Spinal cord (tissue), 10 donors: ENCODE measurements around the gene SOX13. TPM values are rescaled to one million over a fixed set of nuclear protein-coding genes. Genes with fewer than 3 reads are reported as not detected.
"Not testable (repeated sequence)": the region's sequence is repeated elsewhere in the genome, so short reads cannot be mapped to it uniquely, and the experiment has no call there.

Source experiments
- DNase-seq, 6 donors: peaks; one replicate each; pipeline versions ENCODE4 v3.0.0 to v3.0.0-alpha.2; 2013 to 2015; ENCODE audit warnings: low spot score in 6 of 6, low read depth in 4 of 6
- H3K27ac ChIP-seq: one replicate; pipeline ENCODE4 v1.5.1; 2013; ENCODE audit warnings: low read depth, low read length, control low read depth
- H3K27me3 ChIP-seq: one replicate; pipeline ENCODE4 v1.6.1; 2013; ENCODE audit warnings: low read length; ENCODE audit not compliant: control insufficient read depth, insufficient read depth
- H3K36me3 ChIP-seq: one replicate; pipeline ENCODE4 v1.6.1; 2013; ENCODE audit warnings: low read length; ENCODE audit not compliant: control insufficient read depth, insufficient read depth
- H3K4me1 ChIP-seq: one replicate; pipeline ENCODE4 v1.6.1; 2013; ENCODE audit warnings: low read length; ENCODE audit not compliant: control insufficient read depth, insufficient read depth
- H3K4me3 ChIP-seq: one replicate; pipeline ENCODE4 v1.5.1; 2013; ENCODE audit warnings: low read depth, low read length, control low read depth
- H3K9me3 ChIP-seq: one replicate; pipeline ENCODE4 v1.6.1; 2013; ENCODE audit warnings: low read length; ENCODE audit not compliant: control insufficient read depth, insufficient read depth
- WGBS: methylation state at CpG from one replicate; pipeline ENCODE4 v1.1.5; 2013; ENCODE audit warnings: missing lambda C conversion rate; ENCODE audit not compliant: insufficient coverage; 5-methylcytosine and 5-hydroxymethylcytosine counted together
- polyA plus RNA-seq, 2 donors: library from polyadenylated mRNA; unstranded; fragments of 120-200 nt; gene quantifications; one replicate each; pipeline ENCODE4 v1.2.1, GENCODE V29; 2013; ENCODE audit not compliant: insufficient read length in 2 of 2
- total RNA-seq, 2 donors: library from RNA; depleted of rRNA in 1 of 2; stranded (reverse); fragments of 120-200 nt in 1 of 2; fragments of >200 nt in 1 of 2; gene quantifications; one replicate each; pipeline versions ENCODE4 v1.2.3 to v1.2.4, GENCODE V29; 2013 to 2014
- donor health status: healthy.

SOX13 gene
- total and polyA plus RNA-seq, 4 donors: 8.4 to 49.6 (median 31.5) TPM

GRCh38 chr1:204041232-204041767 lies 31.6 kb upstream of the SOX13 start:
- Histone ChIP-seq H3K4me3 (no peak overlapping the region), H3K4me1 (peaks cover 5% of the 10 kb centered on the region), H3K9me3 (no peaks in the 10 kb centered on the region), H3K27ac (no peak overlapping the region), H3K36me3 (no peaks in the 10 kb centered on the region), H3K27me3 (no peaks in the 10 kb centered on the region)
- no peak for DNase-seq
- 61% methylated on average over 4 of the region's 10 CpGs for WGBS

DNA sequence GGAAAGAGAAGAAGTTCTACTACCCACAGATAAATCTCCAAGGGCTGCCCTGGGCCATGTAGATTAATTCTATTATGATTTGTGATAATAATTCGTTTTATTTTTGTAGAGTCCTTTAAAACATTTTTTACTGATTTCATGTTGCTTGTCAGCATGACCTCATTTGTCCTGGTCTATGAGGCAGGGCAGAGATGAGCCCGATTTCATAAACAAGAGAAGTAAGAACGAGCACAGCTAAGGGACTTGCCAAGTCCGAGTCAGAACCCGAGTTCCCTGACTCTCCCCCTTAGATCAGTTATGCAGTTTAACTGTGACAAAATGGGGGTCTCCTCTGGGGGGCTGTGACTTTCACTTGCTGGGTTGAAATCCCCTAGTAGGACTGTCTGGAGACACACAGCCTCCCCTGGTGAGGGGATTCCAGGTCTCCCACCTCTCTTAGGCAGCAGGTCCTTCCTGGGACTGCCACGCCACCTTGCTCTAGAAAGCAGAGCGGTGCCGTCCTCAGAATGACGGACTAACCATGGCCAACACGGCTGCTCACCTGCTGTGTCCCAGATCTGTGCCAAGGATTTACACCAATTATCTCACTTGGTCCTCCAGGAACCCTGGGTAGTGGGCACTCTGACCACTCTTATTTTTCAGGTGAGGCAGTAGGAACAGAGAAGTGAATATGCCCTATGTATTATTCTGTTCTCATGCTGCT lies 31.0 kb upstream of the SOX13 start:
- no peaks in the 10 kb centered on the region for H3K36me3 ChIP-seq
- no peak overlapping the region for H3K27ac ChIP-seq
- H3K4me1 ChIP-seq: peaks cover 8% of the 10 kb centered on the region
- no peak for DNase-seq
- 75% methylated on average over 9 of the region's 10 CpGs for WGBS
- H3K4me3 ChIP-seq: no peak overlapping the region
- H3K27me3 ChIP-seq: no peaks in the 10 kb centered on the region
- H3K9me3 ChIP-seq: no peaks in the 10 kb centered on the region

GRCh38 chr1:204042516-204042915 lies 30.4 kb upstream of the SOX13 start:
- DNase-seq: no peak
- no peak overlapping the region for H3K27ac ChIP-seq
- WGBS: 88% methylated on average over 2 of the region's 2 CpGs
- peaks cover 8% of the 10 kb centered on the region for H3K4me1 ChIP-seq
- no peaks in the 10 kb centered on the region for H3K36me3 ChIP-seq
- no peak overlapping the region for H3K4me3 ChIP-seq
- H3K9me3 ChIP-seq: no peaks in the 10 kb centered on the region
- no peaks in the 10 kb centered on the region for H3K27me3 ChIP-seq

DNA sequence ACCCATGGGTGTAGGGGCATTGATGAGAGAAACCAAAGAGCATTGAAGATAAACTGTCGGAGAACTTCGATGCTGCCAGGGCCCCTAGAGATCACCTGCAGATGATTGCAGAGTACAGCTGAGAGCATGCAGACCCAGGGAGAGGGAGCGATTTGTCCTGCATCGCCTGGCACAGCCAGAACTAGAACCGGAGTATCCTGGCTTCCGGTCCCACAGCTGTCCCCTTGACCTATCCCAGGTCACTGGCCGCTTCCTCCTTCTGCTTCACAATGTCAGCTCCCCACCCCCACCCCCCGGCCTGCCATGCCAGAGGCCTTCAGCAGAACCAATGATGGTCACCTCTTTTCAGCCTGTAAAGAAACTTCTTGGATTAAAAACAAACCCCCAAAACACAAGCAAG lies 29.2 kb upstream of the SOX13 start:
- H3K27me3 ChIP-seq: no peaks in the 10 kb centered on the region
- DNase-seq: no peak
- H3K27ac ChIP-seq: no peak overlapping the region
- H3K4me3 ChIP-seq: no peak overlapping the region
- 92% methylated on average over 8 of the region's 8 CpGs for WGBS
- H3K4me1 ChIP-seq: peaks cover 8% of the 10 kb centered on the region
- H3K9me3 ChIP-seq: no peaks in the 10 kb centered on the region
- no peaks in the 10 kb centered on the region for H3K36me3 ChIP-seq

DNA sequence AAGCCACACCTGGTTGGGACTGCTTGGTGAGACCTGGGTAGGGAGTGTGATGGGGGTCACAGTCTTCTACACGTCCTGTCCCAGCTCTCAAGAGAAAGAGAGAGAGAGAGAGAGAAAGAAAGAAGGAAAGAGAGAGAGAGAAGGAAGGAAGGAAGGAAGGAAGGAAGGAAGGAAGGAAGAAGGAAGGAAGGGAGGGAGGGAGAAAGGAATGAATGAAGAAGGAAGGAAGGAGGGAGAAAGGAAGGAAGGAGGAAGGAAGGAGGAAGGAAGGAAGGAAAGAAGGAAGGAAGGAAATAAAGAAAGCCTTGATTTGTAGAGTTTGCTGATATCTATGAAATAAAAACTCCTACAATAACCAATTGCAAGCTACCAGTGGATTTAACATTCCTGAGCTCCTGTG lies 28.5 kb upstream of the SOX13 start:
- H3K27me3 ChIP-seq: no peaks in the 10 kb centered on the region
- peaks cover 8% of the 10 kb centered on the region for H3K4me1 ChIP-seq
- 85% methylated on average over 1 of the region's 1 CpG for WGBS

GRCh38 chr1:204045430-204045829 lies 27.5 kb upstream of the SOX13 start:
- H3K36me3 ChIP-seq: no peaks in the 10 kb centered on the region
- no peak overlapping the region for H3K4me3 ChIP-seq
- H3K4me1 ChIP-seq: peaks cover 8% of the 10 kb centered on the region
- no peak overlapping the region for H3K27ac ChIP-seq
- H3K9me3 ChIP-seq: no peaks in the 10 kb centered on the region
- no peaks in the 10 kb centered on the region for H3K27me3 ChIP-seq
- DNase-seq: no peak
- WGBS: 66% methylated on average over 8 of the region's 8 CpGs

More for the DNA sequence above, 28.5 kb upstream of the SOX13 start:
- H3K9me3 ChIP-seq: no peaks in the 10 kb centered on the region
- no peaks in the 10 kb centered on the region for H3K36me3 ChIP-seq
- H3K27ac ChIP-seq: no peak overlapping the region
- H3K4me3 ChIP-seq: no peak overlapping the region
- no peak for DNase-seq

GRCh38 chr1:204046346-204046745 lies 26.6 kb upstream of the SOX13 start:
- no peaks in the 10 kb centered on the region for H3K36me3 ChIP-seq
- H3K9me3 ChIP-seq: no peaks in the 10 kb centered on the region
- peaks cover 4% of the 10 kb centered on the region for H3K4me1 ChIP-seq
- no peak overlapping the region for H3K27ac ChIP-seq
- H3K27me3 ChIP-seq: no peaks in the 10 kb centered on the region
- no peak overlapping the region for H3K4me3 ChIP-seq
- peak in 2 of 6 donors; percentile 44 to 75 for DNase-seq
- WGBS: 65% methylated on average over 5 of the region's 5 CpGs

- H3K4me1 ChIP-seq, H3K36me3 ChIP-seq, H3K9me3 ChIP-seq, H3K27ac ChIP-seq, H3K27me3 ChIP-seq, DNase-seq, H3K4me3 ChIP-seq: not testable (repeated sequence)
- WGBS: no CpG with 5 or more reads among the region's 3 CpGs
Observed at GRCh38 chr1:204048796-204049195, 24.1 kb upstream of the SOX13 start.

- H3K4me1 ChIP-seq: peaks cover 3% of the 10 kb centered on the region
- no peaks in the 10 kb centered on the region for H3K36me3 ChIP-seq
- H3K27ac ChIP-seq: no peak overlapping the region
- DNase-seq: no peak
- H3K4me3 ChIP-seq: no peak overlapping the region
- no peaks in the 10 kb centered on the region for H3K9me3 ChIP-seq
- H3K27me3 ChIP-seq: no peaks in the 10 kb centered on the region
- 61% methylated on average over 3 of the region's 5 CpGs for WGBS
Observed at GRCh38 chr1:204051258-204051657, 21.7 kb upstream of the SOX13 start.

DNA sequence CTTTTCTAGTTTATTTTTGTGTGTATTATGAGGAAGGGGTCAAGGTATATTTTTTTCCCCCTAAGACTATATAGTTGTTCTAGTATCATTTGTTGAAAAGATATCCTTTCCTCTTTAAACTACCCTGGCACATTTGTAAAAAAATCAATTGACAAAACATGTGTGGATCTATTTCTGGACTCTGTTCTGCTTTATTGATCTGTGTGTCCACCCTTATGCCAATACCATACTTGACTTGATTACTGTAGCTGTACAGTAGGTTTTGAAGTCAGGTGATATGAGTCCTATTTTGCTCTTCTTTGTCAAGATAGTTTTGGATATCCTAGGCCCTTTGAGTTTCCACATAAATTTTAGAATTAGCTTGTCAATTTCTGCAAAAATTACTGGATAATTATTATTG lies 21.2 kb upstream of the SOX13 start:
- Histone ChIP-seq H3K4me1 (peaks cover under 1% of the 10 kb centered on the region), H3K36me3 (no peaks in the 10 kb centered on the region), H3K27ac (no peak overlapping the region), H3K9me3 (no peaks in the 10 kb centered on the region), H3K4me3 (no peak overlapping the region), H3K27me3 (no peaks in the 10 kb centered on the region)
- no peak for DNase-seq
